ENCODE data around the gene GPR61. TPM values are rescaled to one million over a fixed set of nuclear protein-coding genes. Genes with fewer than 3 reads are reported as not detected.

The GPR61 gene
- polyA plus RNA-seq, 3 donors = 0.28 TPM; not detected in 2

GRCh38 chr1:109546311-109547109 is 6.8 kb downstream of the GPR61 start:
- Mint-ChIP-seq H3K9me3 (peaks cover 0 to 5% (median 0%) of the 10 kb centered on the region in 7 donors), H3K4me1 (peaks cover 43% of the 10 kb centered on the region), H3K36me3 (peaks cover 2 to 6% of the 10 kb centered on the region in 2 donors), H3K4me3 (peak overlapping the region; percentile 99 to 100), H3K27ac (peak overlapping the region; percentile 78 to 99 (median 92)), H3K27me3 (ENCODE audit: low read depth in 3 of 3) (no peaks in the 10 kb centered on the region)
- H3K4me3 ChIP-seq (replicated peaks in 1 of 3; ENCODE audit: low read depth in 2 of 3, low read length in 3 of 3) = peak overlapping the region; percentile 73 to 99 (median 96)
- peak overlapping the region in 1 of 2 donors; percentile 99 for H3K27ac ChIP-seq (ENCODE audit: low read depth in 1 of 2, low read length in 2 of 2)
- H3K9me3 ChIP-seq (replicated peaks in 1 of 2; ENCODE audit: control insufficient read depth in 1 of 2, insufficient read depth in 1 of 2, low read length in 2 of 2) = no peaks in the 10 kb centered on the region
- peaks cover 23 to 47% of the 10 kb centered on the region in 2 donors for H3K4me1 ChIP-seq (ENCODE audit: control insufficient read depth in 1 of 2, insufficient read depth in 2 of 2, low read length in 2 of 2)
- intact Hi-C loops (cut with micrococcal nuclease) = loop anchor here (2.0 to 10.0 kb wide), 5 partner anchors 76 to 438 kb away; partner anchors contain the start of gene AHCYL1 (in 2 of the 2)
- H4K20me1 ChIP-seq (ENCODE audit: insufficient read depth, low read length) = peaks cover 29% of the 10 kb centered on the region
- peak; percentile 84 to 89 (median 89) for DNase-seq
- TF ChIP-seq, protein P1, sequence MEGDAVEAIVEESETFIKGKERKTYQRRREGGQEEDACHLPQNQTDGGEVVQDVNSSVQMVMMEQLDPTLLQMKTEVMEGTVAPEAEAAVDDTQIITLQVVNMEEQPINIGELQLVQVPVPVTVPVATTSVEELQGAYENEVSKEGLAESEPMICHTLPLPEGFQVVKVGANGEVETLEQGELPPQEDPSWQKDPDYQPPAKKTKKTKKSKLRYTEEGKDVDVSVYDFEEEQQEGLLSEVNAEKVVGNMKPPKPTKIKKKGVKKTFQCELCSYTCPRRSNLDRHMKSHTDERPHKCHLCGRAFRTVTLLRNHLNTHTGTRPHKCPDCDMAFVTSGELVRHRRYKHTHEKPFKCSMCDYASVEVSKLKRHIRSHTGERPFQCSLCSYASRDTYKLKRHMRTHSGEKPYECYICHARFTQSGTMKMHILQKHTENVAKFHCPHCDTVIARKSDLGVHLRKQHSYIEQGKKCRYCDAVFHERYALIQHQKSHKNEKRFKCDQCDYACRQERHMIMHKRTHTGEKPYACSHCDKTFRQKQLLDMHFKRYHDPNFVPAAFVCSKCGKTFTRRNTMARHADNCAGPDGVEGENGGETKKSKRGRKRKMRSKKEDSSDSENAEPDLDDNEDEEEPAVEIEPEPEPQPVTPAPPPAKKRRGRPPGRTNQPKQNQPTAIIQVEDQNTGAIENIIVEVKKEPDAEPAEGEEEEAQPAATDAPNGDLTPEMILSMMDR (IDR thresholded peaks at IDR 0.05) = peak; percentile 90
- H3K36me3 ChIP-seq (replicated peaks in 1 of 2; ENCODE audit: control insufficient read depth in 1 of 2, insufficient read depth in 2 of 2, low read length in 2 of 2) = no peaks in the 10 kb centered on the region
- peak overlapping the region; percentile 97 for H3K4me2 ChIP-seq (replicated peaks; ENCODE audit: extremely low read depth, low read length, poor library complexity, severe bottlenecking)
- peak overlapping the region; percentile 88 for H2AFZ ChIP-seq (ENCODE audit: insufficient read depth, low read depth, low read length, poor library complexity, severe bottlenecking)
- no peaks in the 10 kb centered on the region for H3K27me3 ChIP-seq (ENCODE audit: control insufficient read depth in 2 of 2, insufficient read depth in 2 of 2, low read length in 2 of 2)
- peak overlapping the region; percentile 97 for H3K9ac ChIP-seq (ENCODE audit: insufficient read depth, low read length, poor library complexity, severe bottlenecking)
- H3K79me2 ChIP-seq (ENCODE audit: insufficient read depth, low read length) = peaks cover 51% of the 10 kb centered on the region
- 46% methylated on average over 2 of the region's 5 CpGs for WGBS (ENCODE audit: insufficient coverage)

DNA sequence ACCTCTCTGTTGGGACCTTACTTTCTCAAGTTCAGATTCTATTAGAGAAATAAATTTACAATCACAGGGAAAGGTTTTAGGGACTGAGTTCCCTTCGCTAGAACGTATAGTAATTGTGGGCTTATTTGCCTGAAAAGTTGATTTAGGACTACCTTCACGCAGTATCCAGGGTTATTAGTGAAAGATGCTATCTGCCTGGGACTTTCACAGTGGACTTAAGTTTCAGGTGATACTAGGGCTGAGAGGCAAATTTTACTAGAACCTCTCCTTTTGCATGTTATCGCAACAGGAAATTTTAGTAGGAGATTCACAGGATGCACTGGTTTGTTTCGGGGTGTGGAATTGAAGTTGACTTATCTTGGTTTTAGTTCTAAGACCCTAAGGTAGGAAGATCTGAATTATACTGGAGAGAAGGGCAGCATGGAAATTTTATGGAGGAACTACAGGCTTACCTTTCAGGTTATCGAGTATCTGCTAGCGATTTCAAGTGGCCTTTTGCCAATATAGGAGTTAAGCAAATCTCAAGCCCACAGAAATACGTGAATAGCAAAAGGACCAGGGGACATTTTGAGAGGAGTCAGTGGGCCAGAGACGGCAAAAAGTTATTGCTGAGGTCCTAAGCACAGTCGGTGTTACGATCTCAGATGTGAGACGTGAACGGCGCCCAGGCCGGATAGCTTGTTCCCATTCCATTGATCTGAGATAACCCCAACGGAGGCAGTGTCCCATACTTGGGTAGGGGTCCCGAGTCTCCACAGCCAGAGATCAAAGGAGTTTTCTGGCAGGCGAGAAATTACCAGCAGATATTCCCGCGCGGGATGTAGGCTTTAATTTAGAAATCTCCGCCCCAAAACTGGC is 8.0 kb downstream of the GPR61 start:
- Mint-ChIP-seq H3K9me3 (peaks cover 0 to 5% (median 0%) of the 10 kb centered on the region in 7 donors), H3K27me3 (ENCODE audit: low read depth in 3 of 3) (no peaks in the 10 kb centered on the region), H3K27ac (peak overlapping the region; percentile 99 to 100 (median 100)), H3K4me3 (peak overlapping the region; percentile 99 to 100), H3K4me1 (peaks cover 47% of the 10 kb centered on the region), H3K36me3 (peaks cover 2 to 9% of the 10 kb centered on the region in 2 donors)
- H3K9ac ChIP-seq (ENCODE audit: insufficient read depth, low read length, poor library complexity, severe bottlenecking) = peak overlapping the region; percentile 97
- intact Hi-C loops (cut with micrococcal nuclease) = loop anchor here (2.0 to 10.0 kb wide), 6 partner anchors 73 to 437 kb away; partner anchors contain the start of gene AHCYL1 (in 2 of the 2)
- H3K27me3 ChIP-seq (ENCODE audit: control insufficient read depth in 2 of 2, insufficient read depth in 2 of 2, low read length in 2 of 2) = no peaks in the 10 kb centered on the region
- no peaks in the 10 kb centered on the region for H3K9me3 ChIP-seq (replicated peaks in 1 of 2; ENCODE audit: control insufficient read depth in 1 of 2, insufficient read depth in 1 of 2, low read length in 2 of 2)
- under 1% methylated on average over 20 of the region's 22 CpGs for WGBS (ENCODE audit: insufficient coverage)
- peaks cover 23 to 52% of the 10 kb centered on the region in 2 donors for H3K4me1 ChIP-seq (ENCODE audit: control insufficient read depth in 1 of 2, insufficient read depth in 2 of 2, low read length in 2 of 2)
- H3K4me2 ChIP-seq (replicated peaks; ENCODE audit: extremely low read depth, low read length, poor library complexity, severe bottlenecking) = peak overlapping the region; percentile 97
- peak overlapping the region; percentile 88 for H2AFZ ChIP-seq (ENCODE audit: insufficient read depth, low read depth, low read length, poor library complexity, severe bottlenecking)
- H3K79me2 ChIP-seq (ENCODE audit: insufficient read depth, low read length) = peaks cover 63% of the 10 kb centered on the region
- peak overlapping the region; percentile 96 to 99 for H3K27ac ChIP-seq (ENCODE audit: low read depth in 1 of 2, low read length in 2 of 2)
- H4K20me1 ChIP-seq (ENCODE audit: insufficient read depth, low read length) = peaks cover 40% of the 10 kb centered on the region
- TF ChIP-seq, protein P1 (IDR thresholded peaks at IDR 0.05) = no peak
- no peaks in the 10 kb centered on the region for H3K36me3 ChIP-seq (replicated peaks in 1 of 2; ENCODE audit: control insufficient read depth in 1 of 2, insufficient read depth in 2 of 2, low read length in 2 of 2)
- peak overlapping the region; percentile 73 to 99 (median 96) for H3K4me3 ChIP-seq (replicated peaks in 1 of 3; ENCODE audit: low read depth in 2 of 3, low read length in 3 of 3)
- peak in 1 of 3 donors; percentile 31 for DNase-seq

Measured in CD14-positive monocyte (primary cell).